Gastroesophageal sphincter (tissue), 4 donors: ENCODE results near the gene WASF3. TPM values are rescaled to one million over a fixed set of nuclear protein-coding genes. Genes with fewer than 3 reads are reported as not detected.

ENCODE experiments used
- ATAC-seq: fragments of 150-250 bp; one replicate; pipeline ENCODE4 v1.9.1; 2016; ENCODE audit warnings: mild to moderate bottlenecking, moderate library complexity
- H3K27ac ChIP-seq, 4 donors: fragments of 200-600 bp; sonication (generic) in 3 of 4; 1 replicate in 3 of 4; 2 replicates in 1 of 4; pipeline ENCODE4 v1.5.1; 2016 to 2019
- H3K27me3 ChIP-seq: fragments of 200-600 bp; sonication (generic); one replicate; pipeline ENCODE4 v1.5.1; 2019
- H3K36me3 ChIP-seq, 2 donors: fragments of 200-600 bp; sonication (generic); one replicate each; pipeline ENCODE4 v1.5.1; 2019; ENCODE audit warnings: control low read depth in 1 of 2
- H3K4me1 ChIP-seq, 3 donors: fragments of 200-600 bp; sonication (generic); 1 replicate in 2 of 3; 2 replicates in 1 of 3; pipeline ENCODE4 v1.5.1; 2016 to 2019; ENCODE audit warnings: control low read depth in 2 of 3
- H3K4me3 ChIP-seq, 2 donors: fragments of 200-600 bp; sonication (generic); one replicate each; pipeline ENCODE4 v1.5.1; 2019; ENCODE audit warnings: mild to moderate bottlenecking in 1 of 2, moderate library complexity in 1 of 2
- H3K9me3 ChIP-seq, 3 donors: fragments of 200-600 bp; sonication (generic); one replicate each; pipeline ENCODE4 v1.5.1; 2017 to 2019; ENCODE audit warnings: control low read depth in 2 of 3
- CTCF ChIP-seq, 4 experiments: fragments of 200-600 bp in 2 of 4; fragments of 450-650 bp in 2 of 4; sonication (generic) in 1 of 4; IDR thresholded peaks; one replicate each; pipeline ENCODE4 v1.5.1; 2017 to 2019; ENCODE audit warnings: antibody characterized with exemption in 4 of 4, mild to moderate bottlenecking in 2 of 4, moderate library complexity in 2 of 4
- EP300 ChIP-seq: sonication (generic); formaldehyde crosslinking; IDR thresholded peaks from one replicate; pipeline ENCODE4 v1.6.1; 2017; ENCODE audit warnings: antibody characterized with exemption, mild to moderate bottlenecking
- POLR2A ChIP-seq, 2 donors: fragments of 450-650 bp; IDR thresholded peaks; one replicate each; pipeline ENCODE4 v1.6.1; 2017; ENCODE audit warnings: antibody characterized with exemption in 2 of 2, mild to moderate bottlenecking in 2 of 2, moderate library complexity in 1 of 2
- POLR2AphosphoS5 ChIP-seq: sonication (generic); formaldehyde crosslinking; IDR thresholded peaks from one replicate; pipeline ENCODE4 v1.6.1; 2017; ENCODE audit warnings: antibody characterized with exemption
- WGBS, 2 donors: methylation state at CpG; one replicate each; pipeline ENCODE4 v1.1.5; 2018; ENCODE audit warnings: low coverage in 1 of 2; 5-methylcytosine and 5-hydroxymethylcytosine counted together
- total RNA-seq, 4 donors: library from RNA; depleted of rRNA; stranded (reverse); fragments of >200 nt; gene quantifications; one replicate each; pipeline ENCODE4 v1.1.0, GENCODE V29; 2016

The WASF3 gene
- total RNA-seq, 4 donors from 2014 or later: 13.7 to 19.0 (median 18.7) TPM

- H3K4me3 ChIP-seq: no peak overlapping the region
- peaks cover 0 to 10% of the 10 kb centered on the region in 2 donors for H3K36me3 ChIP-seq
- TF ChIP-seq CTCF (IDR thresholded peaks at IDR 0.05): no peak
- TF ChIP-seq EP300: no peak
- TF ChIP-seq POLR2AphosphoS5: no peak
- TF ChIP-seq POLR2A (IDR thresholded peaks at IDR 0.05): no peak
- no peaks in the 10 kb centered on the region for H3K27me3 ChIP-seq
- no peaks in the 10 kb centered on the region for H3K9me3 ChIP-seq
- no peak for ATAC-seq
- 88 to 93% methylated on average over 2 of the region's 2 CpGs for WGBS, 2 donors
- H3K27ac ChIP-seq: no peak overlapping the region
- no peaks in the 10 kb centered on the region for H3K4me1 ChIP-seq
Observed at GRCh38 chr13:26664286-26664685, 106.8 kb downstream of the WASF3 start.

- Histone ChIP-seq H3K36me3 (peaks cover 0 to 10% of the 10 kb centered on the region in 2 donors), H3K27me3 (no peaks in the 10 kb centered on the region), H3K9me3 (no peaks in the 10 kb centered on the region), H3K27ac (no peak overlapping the region), H3K4me1 (no peaks in the 10 kb centered on the region), H3K4me3 (no peak overlapping the region)
- 78 to 81% methylated on average over 2 to 3 of the region's 3 CpGs for WGBS, 2 donors
- ATAC-seq: no peak
- TF ChIP-seq EP300: no peak
- TF ChIP-seq POLR2AphosphoS5: no peak
Observed at GRCh38 chr13:26664876-26665275, 107.4 kb downstream of the WASF3 start.

- Histone ChIP-seq H3K27me3 (no peaks in the 10 kb centered on the region), H3K4me3 (no peak overlapping the region), H3K27ac (no peak overlapping the region), H3K4me1 (no peaks in the 10 kb centered on the region), H3K36me3 (peaks cover 0 to 30% of the 10 kb centered on the region in 2 donors), H3K9me3 (no peaks in the 10 kb centered on the region)
- no peak for ATAC-seq
- 92 to 100% methylated on average over 2 to 5 of the region's 5 CpGs for WGBS, 2 donors
- TF ChIP-seq EP300: no peak
- TF ChIP-seq CTCF (IDR thresholded peaks at IDR 0.05): no peak
- TF ChIP-seq POLR2A (IDR thresholded peaks at IDR 0.05): no peak
- TF ChIP-seq POLR2AphosphoS5: no peak
Observed at GRCh38 chr13:26668357-26669146, 111.1 kb downstream of the WASF3 start.

- no peak overlapping the region for H3K27ac ChIP-seq
- no peaks in the 10 kb centered on the region for H3K9me3 ChIP-seq
- H3K4me3 ChIP-seq: no peak overlapping the region
- WGBS, 2 donors: 93 to 97% methylated on average over 5 of the region's 5 CpGs
- peaks cover 0 to 37% of the 10 kb centered on the region in 2 donors for H3K36me3 ChIP-seq
- no peaks in the 10 kb centered on the region for H3K27me3 ChIP-seq
- TF ChIP-seq EP300 (no peak), POLR2AphosphoS5 (no peak), CTCF (IDR thresholded peaks at IDR 0.05) (no peak), POLR2A (IDR thresholded peaks at IDR 0.05) (no peak)
- ATAC-seq: no peak
- H3K4me1 ChIP-seq: no peaks in the 10 kb centered on the region
Observed at GRCh38 chr13:26673890-26674289, 116.4 kb downstream of the WASF3 start.

- Histone ChIP-seq H3K27me3 (no peaks in the 10 kb centered on the region), H3K4me1 (no peaks in the 10 kb centered on the region), H3K4me3 (no peak overlapping the region), H3K9me3 (no peaks in the 10 kb centered on the region), H3K36me3 (peaks cover 0 to 57% of the 10 kb centered on the region in 2 donors), H3K27ac (no peak overlapping the region)
- 68 to 82% methylated on average over 4 of the region's 4 CpGs for WGBS, 2 donors
- no peak for ATAC-seq
- no peak for TF ChIP-seq POLR2A (IDR thresholded peaks at IDR 0.05)
- TF ChIP-seq POLR2AphosphoS5: no peak
Observed at GRCh38 chr13:26677156-26677555, 119.7 kb downstream of the WASF3 start.

GRCh38 chr13:26678330-26678729, 120.8 kb downstream of the WASF3 start:
- ATAC-seq: no peak
- Histone ChIP-seq H3K9me3 (no peaks in the 10 kb centered on the region), H3K27ac (no peak overlapping the region), H3K27me3 (no peaks in the 10 kb centered on the region), H3K36me3 (peaks cover 0 to 59% of the 10 kb centered on the region in 2 donors), H3K4me1 (no peaks in the 10 kb centered on the region), H3K4me3 (no peak overlapping the region)
- no peak for TF ChIP-seq EP300
- TF ChIP-seq POLR2A (IDR thresholded peaks at IDR 0.05): no peak
- TF ChIP-seq POLR2AphosphoS5: no peak
- TF ChIP-seq CTCF (IDR thresholded peaks at IDR 0.05): no peak
- 93 to 95% methylated on average over 3 to 5 of the region's 5 CpGs for WGBS, 2 donors
